HepG2 (cell line): ENCODE measurements around the gene TSEN54. TPM values are rescaled to one million over a fixed set of nuclear protein-coding genes. Genes with fewer than 3 reads are reported as not detected.

Experiments used
- ELF3 ChIP-seq: IDR thresholded peaks from 2 replicates; pipeline ENCODE4 v1.6.1; 2016; ENCODE audit warnings: missing genetic modification reagents, missing compliant biosample characterization
- SMAD3 ChIP-seq: sonication (generic); formaldehyde crosslinking; IDR thresholded peaks from 2 replicates; pipeline ENCODE4 v1.4.0; 2020; ENCODE audit warnings: missing genetic modification reagents
- ZSCAN29 ChIP-seq: sonication (generic); formaldehyde crosslinking; conservative IDR thresholded peaks from 2 replicates; pipeline ENCODE4 v1.4.0; 2020; ENCODE audit warnings: mild to moderate bottlenecking, missing genetic modification reagents
- polyA plus RNA-seq, 8 experiments: library from polyadenylated mRNA; depleted of rRNA in 3 of 8; stranded (reverse) in 7 of 8; unstranded in 1 of 8; fragments of >200 nt; fragmentation: Illumina TruSeq in 4 of 8; extraction: Trizol in 4 of 8; gene quantifications; 2 replicates each; pipeline versions ENCODE4 v1.2.1 to v1.2.3, GENCODE V29; 2011 to 2016; ENCODE audit warnings: low read depth in 4 of 8, missing spikeins in 1 of 8, mixed read lengths in 1 of 8; ENCODE audit not compliant: insufficient read depth in 1 of 8
- total RNA-seq, 5 experiments: library from RNA; depleted of rRNA; stranded (reverse); fragments of >200 nt; fragmentation: Illumina TruSeq; extraction: Trizol; gene quantifications; 2 replicates each; pipeline ENCODE4 v1.2.3, GENCODE V29; 2016; ENCODE audit warnings: low read depth in 1 of 5
- TF ChIP-seq, protein P1 (sequence below), 2 experiments: fragments of 450-650 bp in 1 of 2; sonication (generic) in 1 of 2; formaldehyde crosslinking in 1 of 2; IDR thresholded peaks; 2 replicates each; pipeline versions ENCODE4 v1.6.1 to v1.8.0; 2016 to 2022; ENCODE audit warnings: antibody characterized with exemption in 1 of 2, mild to moderate bottlenecking in 1 of 2, missing genetic modification reagents in 1 of 2
- TF ChIP-seq, protein P2 (sequence below): sonication (generic); formaldehyde crosslinking; IDR thresholded peaks from 2 replicates; pipeline ENCODE4 v1.5.1; 2020; ENCODE audit warnings: missing genetic modification reagents, mild to moderate bottlenecking, borderline replicate concordance
- TF ChIP-seq, protein P3 (sequence below): sonication (generic); formaldehyde crosslinking; IDR thresholded peaks from 2 replicates; pipeline ENCODE4 v1.8.0; 2023; ENCODE audit warnings: mild to moderate bottlenecking, missing genetic modification reagents
- TF ChIP-seq, protein P4 (sequence below): sonication (generic); formaldehyde crosslinking; IDR thresholded peaks from 2 replicates; pipeline ENCODE4 v1.4.0; 2020; ENCODE audit warnings: missing genetic modification reagents

The TSEN54 gene
- total and polyA plus RNA-seq, 2 of the 13 experiments (the other 11 are each of a cell fraction or from before 2014, with no cell fraction given) = 62.9 to 63.3 TPM

DNA sequence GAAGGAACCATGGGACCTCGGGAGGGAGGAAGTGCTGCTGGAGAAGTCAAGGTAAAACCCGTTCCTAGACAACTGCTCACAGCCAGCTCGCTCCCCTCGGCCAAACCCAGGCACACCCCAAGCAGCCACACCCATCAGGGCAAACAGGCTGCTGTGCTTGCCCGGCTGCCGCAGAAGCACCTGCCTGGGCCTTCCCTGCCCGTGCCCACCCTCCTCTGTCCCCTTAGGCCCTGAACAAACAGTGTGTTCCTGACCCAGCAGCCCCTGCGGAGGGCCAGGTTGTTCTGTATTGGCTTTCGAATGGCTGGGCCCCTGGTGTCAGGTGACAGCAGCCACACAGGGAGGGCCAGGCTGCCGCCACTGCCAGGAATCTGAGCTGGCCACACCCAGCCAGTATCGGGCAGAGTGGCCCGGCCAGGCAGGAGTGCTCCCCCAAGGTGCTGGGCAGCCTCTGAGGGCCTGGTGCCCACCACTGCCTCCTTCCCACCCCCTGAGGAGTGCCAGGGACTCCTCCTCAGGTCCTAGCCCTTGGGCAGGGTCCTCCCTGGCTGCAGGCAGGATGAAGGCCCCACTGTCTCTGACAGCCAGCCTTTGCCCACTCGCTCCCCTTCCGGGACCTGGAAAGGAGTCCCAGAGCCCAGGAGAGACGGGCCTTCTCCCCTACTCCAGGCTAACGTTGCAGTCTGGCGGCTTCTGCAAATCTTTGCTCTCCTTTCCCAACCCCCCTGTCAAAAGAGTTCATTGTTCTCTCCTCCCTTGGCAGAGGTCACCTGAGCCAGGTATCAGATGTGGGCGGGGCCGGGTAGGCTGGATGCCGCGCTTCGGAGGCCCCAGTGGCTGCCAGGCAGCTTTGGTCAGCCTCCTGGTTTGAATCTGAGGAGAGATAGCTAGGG lies 33.2 kb downstream of the TSEN54 start (continued):
- TF ChIP-seq, protein P1, sequence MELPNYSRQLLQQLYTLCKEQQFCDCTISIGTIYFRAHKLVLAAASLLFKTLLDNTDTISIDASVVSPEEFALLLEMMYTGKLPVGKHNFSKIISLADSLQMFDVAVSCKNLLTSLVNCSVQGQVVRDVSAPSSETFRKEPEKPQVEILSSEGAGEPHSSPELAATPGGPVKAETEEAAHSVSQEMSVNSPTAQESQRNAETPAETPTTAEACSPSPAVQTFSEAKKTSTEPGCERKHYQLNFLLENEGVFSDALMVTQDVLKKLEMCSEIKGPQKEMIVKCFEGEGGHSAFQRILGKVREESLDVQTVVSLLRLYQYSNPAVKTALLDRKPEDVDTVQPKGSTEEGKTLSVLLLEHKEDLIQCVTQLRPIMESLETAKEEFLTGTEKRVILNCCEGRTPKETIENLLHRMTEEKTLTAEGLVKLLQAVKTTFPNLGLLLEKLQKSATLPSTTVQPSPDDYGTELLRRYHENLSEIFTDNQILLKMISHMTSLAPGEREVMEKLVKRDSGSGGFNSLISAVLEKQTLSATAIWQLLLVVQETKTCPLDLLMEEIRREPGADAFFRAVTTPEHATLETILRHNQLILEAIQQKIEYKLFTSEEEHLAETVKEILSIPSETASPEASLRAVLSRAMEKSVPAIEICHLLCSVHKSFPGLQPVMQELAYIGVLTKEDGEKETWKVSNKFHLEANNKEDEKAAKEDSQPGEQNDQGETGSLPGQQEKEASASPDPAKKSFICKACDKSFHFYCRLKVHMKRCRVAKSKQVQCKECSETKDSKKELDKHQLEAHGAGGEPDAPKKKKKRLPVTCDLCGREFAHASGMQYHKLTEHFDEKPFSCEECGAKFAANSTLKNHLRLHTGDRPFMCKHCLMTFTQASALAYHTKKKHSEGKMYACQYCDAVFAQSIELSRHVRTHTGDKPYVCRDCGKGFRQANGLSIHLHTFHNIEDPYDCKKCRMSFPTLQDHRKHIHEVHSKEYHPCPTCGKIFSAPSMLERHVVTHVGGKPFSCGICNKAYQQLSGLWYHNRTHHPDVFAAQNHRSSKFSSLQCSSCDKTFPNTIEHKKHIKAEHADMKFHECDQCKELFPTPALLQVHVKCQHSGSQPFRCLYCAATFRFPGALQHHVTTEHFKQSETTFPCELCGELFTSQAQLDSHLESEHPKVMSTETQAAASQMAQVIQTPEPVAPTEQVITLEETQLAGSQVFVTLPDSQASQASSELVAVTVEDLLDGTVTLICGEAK (IDR thresholded peaks at IDR 0.05) = no peak
- TF ChIP-seq, protein P1 (CRISPR knock-in tag; IDR thresholded peaks at IDR 0.05) = peak; percentile 93
- 0 out of 2 replicates have a peak, but pooled peaks have one; percentile 45 for TF ChIP-seq SMAD3 (CRISPR knock-in tag)
- peak; percentile 58; the same call in 1 of the 2 replicates for TF ChIP-seq ZSCAN29 (CRISPR knock-in tag)
- TF ChIP-seq, protein P2, sequence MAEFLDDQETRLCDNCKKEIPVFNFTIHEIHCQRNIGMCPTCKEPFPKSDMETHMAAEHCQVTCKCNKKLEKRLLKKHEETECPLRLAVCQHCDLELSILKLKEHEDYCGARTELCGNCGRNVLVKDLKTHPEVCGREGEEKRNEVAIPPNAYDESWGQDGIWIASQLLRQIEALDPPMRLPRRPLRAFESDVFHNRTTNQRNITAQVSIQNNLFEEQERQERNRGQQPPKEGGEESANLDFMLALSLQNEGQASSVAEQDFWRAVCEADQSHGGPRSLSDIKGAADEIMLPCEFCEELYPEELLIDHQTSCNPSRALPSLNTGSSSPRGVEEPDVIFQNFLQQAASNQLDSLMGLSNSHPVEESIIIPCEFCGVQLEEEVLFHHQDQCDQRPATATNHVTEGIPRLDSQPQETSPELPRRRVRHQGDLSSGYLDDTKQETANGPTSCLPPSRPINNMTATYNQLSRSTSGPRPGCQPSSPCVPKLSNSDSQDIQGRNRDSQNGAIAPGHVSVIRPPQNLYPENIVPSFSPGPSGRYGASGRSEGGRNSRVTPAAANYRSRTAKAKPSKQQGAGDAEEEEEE (CRISPR knock-in tag) = no peak
- TF ChIP-seq, protein P3, sequence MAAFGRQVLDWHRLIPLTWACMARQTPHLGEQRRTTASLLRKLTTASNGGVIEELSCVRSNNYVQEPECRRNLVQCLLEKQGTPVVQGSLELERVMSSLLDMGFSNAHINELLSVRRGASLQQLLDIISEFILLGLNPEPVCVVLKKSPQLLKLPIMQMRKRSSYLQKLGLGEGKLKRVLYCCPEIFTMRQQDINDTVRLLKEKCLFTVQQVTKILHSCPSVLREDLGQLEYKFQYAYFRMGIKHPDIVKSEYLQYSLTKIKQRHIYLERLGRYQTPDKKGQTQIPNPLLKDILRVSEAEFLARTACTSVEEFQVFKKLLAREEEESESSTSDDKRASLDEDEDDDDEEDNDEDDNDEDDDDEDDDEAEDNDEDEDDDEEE (CRISPR knock-in tag) = peak; percentile 22; the same call in 1 of the 2 replicates
- TF ChIP-seq ELF3 (CRISPR knock-in tag) = peak; percentile 25; the same call in 1 of the 2 replicates
- TF ChIP-seq, protein P4, sequence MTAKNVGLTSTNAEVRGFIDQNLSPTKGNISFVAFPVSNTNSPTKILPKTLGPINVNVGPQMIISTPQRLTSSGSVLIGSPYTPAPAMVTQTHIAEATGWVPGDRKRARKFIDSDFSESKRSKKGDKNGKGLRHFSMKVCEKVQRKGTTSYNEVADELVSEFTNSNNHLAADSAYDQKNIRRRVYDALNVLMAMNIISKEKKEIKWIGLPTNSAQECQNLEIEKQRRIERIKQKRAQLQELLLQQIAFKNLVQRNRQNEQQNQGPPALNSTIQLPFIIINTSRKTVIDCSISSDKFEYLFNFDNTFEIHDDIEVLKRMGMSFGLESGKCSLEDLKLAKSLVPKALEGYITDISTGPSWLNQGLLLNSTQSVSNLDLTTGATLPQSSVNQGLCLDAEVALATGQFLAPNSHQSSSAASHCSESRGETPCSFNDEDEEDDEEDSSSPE (CRISPR knock-in tag) = no peak
- TF ChIP-seq, all 625 proteins: peak for 259
